ENCODE results near the gene BBS1. TPM values are rescaled to one million over a fixed set of nuclear protein-coding genes. Genes with fewer than 3 reads are reported as not detected.

Gene BBS1
- total RNA-seq, 1 donor from 2014 or later, result 17.8 TPM

DNA sequence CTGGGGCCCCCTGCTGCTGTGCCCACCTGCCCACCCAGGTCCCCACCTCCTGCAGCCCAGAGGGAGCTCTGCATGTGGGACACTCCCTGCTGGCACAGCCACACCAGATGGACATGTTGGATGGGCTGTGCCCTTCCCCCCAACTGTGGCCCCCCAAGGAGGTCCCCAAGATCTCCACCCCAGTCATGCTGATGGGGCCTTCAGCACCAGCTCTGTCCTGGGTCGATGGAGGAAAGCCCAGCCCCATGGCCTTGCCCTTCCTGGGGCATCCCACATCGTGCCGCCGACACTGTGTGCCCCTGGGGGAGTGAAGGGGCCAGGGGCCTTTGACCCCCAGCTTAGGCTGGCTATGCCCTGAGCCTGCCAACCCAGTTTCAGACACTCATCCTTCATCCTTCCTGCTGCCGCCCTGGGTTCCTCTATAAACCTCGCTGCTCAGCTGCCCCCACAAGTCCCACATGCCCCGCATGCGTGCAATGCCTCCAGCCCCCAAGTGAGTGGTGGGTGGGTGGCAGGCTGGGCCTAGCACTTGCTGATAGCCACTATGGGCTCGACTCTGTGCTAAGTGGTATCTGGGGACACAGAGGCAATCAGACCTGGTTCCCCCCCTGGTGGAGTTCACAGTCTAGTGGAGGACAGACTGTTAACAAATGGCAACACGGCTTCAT is 34.1 kb upstream of the BBS1 start:
- intact Hi-C loops (cut with micrococcal nuclease), result no loop called here
- no peak for ATAC-seq
- DNase-seq, result no peak

DNA sequence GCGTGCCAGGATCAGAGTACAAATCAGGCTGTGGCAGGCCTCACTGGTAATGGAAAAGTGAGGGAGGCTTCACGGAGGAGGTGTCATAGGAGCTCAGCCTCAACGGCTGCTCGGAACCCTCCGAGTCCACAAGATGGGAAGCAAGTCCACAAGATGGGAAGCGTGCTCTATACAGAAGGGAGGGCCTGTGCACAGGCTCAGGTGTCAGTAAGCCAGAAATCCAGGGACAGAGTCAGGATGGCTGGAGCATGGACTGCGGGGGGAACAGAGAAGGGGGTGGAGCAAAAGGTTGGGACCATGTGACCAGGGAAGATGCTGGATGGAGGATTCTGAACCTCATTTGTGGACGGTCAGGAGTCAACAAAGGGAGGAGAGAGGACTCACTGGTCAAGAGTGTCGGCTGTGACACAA is 33.6 kb upstream of the BBS1 start:
- intact Hi-C loops (cut with micrococcal nuclease), result no loop called here
- DNase-seq, result no peak
- no peak for ATAC-seq

DNA sequence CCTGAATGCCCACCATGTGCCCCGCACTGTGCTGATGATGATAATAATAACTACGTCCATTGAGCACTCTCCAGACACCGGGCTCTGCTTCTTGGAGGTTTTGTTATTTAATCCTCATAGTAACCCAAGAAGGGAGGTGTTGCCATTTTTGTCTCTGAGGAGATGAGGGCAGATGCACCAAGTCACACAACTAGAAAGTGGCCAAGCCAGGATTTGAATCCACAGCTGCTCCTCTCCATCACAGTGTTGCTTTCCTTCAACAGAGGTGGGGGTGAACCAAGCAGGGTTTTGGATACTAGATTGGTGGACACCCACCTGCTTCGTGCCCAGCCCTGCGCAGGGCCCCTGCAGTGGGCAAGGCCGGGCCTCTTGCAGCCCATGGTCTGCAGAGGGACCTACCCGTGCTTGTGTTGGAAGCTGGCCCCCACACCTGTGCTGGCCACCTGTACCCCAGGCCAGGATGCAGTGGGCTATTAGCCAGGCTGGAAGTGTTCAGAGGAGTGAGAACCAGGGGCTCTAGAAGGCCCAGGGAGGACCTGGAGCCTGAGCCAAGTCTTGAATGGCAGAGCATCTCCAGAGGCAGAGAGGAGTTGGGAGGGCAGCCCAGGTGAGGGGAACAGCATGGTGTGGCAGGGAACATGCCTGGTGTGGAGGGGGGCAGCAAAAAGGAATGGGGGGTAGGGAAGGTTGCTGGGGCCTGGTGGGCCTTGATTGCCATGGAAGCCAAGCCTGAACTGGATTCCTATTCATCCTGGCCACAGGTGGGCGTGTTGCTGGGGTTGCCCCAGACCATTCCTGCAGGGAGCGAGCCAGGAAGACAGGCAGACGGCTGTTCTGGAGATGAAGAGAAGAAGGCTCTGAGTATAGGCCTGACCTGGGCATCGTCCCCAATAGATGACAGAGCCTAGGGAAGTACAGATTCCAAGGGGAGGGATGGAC is 32.9 kb upstream of the BBS1 start:
- no peak for DNase-seq
- intact Hi-C loops (cut with micrococcal nuclease), result no loop called here
- ATAC-seq, result no peak

DNA sequence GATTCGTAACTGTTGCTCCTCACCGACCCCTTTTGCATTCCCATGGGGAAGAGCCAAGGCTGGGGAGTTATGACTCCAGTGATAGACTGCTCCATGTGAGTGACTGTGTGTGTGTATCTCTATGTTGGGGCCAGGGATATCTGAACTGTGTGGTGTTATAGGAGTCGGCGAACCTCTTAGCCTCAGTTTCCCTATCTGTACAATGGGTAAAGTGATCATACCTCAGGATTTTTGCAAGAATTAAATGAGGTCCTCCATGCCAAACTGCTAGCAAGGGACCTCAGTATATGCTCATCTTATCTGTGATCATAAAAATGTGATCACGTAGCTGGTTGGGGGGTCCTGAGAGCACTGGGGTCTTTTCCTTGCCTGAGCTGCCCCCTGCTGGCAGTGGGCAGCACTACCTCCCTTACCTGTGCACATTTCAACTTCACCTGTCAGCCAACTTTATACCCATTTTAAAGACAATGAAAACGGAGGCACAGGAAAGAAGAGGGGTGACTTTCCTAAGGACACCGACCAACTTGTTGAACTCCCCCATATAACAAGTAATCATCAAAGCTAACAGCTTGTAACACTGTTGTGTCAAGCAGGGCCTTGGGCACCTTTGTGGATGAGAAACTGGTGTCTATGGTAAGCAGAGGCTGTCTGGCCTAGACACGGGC is 31.6 kb upstream of the BBS1 start:
- ATAC-seq (no peak), DNase-seq (no peak)
- intact Hi-C loops (cut with micrococcal nuclease), result no loop called here

DNA sequence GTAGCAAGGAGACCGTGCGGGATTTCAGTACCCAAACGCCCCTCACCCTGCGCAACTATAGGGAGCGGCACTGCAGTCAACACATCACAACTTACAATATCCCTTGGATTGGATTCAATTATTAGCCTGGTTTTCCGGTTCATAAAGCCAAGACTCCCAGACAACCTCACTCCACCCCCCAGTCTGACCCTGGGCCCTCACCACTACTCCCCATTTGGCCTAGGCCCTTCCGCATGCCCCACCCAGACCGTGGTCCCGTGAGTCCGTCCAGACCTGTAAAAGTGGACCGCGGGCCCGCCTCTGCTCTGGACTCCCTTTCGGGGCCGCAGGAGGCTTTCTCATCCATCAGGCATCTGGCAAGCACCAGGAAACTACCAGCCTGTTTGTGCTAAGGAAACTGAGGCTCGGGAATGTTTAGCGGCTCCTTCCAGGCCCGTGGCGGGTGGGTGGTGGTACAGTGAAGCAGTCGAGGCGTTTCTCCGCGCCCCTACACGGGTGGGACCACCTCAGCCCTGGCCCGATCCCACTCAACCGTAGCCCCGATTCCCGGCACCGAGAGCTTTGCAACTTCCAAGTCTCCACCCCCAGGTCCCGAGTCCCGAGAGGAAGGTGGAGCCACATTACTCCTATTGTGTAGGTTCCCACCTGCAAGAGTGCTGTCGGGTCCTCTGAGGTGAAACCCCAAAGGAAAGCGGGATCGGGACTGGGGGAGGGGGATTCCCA is 30.9 kb upstream of the BBS1 start:
- intact Hi-C loops (cut with micrococcal nuclease), result no loop called here
- ATAC-seq (peak; percentile 53), DNase-seq (peak; percentile 64)

DNA sequence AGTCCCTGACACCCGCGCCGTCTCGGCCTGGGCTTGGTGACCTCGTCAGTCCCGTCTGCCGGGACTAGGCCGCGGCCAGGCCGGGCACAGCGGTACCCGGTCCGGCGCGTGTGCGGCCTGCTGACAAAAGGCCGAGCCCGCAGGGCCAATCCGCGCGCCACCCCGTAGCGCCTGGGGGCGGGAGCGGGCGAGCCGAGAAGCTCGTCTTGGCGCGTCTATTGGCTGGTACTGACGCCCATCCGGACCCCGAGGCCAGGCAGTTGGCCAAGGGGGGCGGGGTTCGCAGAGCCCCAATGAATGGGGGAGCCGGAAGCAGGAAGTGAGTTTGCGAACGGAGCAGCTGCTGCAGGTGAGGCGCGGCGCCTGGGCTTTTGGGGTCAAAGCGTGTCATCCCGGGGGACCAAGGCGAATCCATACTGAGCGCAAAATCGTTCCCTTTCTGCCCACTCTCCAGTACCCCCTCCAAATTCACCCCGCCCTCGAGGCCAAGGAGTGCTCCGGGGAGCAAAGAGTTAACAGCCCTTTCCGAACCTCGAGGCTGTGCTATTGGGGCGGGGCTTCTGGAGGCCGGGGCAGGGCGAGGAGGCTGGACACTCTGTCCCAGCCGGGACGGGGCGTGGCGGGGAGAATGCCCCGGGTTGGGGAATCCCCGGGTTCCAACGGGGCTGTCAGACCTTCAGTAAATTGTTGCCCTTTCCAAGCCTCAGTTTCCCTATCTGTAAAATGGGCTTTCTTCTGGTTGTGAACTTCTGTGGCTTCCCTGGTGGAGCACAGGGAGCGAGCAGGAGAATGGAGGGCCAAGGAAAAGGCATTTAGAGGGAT is 30.1 kb upstream of the BBS1 start, which contains the start of gene DPP3:
Gene DPP3, plus strand, starts transcription at position 318 of the 822 bp plus-strand sequence. CDS start 1,767 bp downstream, outside the sequence.
- ATAC-seq, result peak; percentile 96
- intact Hi-C loops (cut with micrococcal nuclease), result no loop called here

DNA sequence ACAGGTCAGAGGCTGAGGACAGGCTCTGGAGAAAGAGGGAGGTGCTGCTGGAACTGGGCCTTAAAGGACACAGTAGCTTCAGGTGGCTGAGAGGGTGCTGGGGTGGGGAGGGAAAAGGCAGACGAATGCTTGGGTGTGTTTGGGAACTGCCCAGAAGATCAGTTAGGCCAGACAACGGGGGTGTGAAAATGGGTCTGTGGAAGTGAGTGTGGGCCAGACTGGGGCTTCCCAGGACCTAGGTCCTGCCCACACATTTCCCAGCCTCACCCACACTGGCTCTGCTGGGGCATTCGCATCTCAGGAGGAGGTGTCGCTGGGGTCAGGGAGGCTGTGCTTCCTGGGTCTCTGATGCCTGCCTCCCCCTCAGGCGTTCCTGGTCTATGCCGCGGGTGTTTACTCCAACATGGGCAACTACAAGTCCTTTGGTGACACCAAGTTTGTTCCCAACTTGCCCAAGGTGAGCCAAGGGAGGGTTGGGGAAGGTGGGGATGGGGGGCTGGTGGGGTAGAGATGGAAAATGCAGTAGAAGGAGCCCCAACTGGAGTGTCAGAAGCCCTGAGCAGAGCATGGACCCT is 25.5 kb upstream of the BBS1 start:
- intact Hi-C loops (cut with micrococcal nuclease), result no loop called here

More for the DNA sequence above, 30.1 kb upstream of the BBS1 start, which contains the start of gene DPP3:
- DNase-seq, result peak; percentile 99

DNA sequence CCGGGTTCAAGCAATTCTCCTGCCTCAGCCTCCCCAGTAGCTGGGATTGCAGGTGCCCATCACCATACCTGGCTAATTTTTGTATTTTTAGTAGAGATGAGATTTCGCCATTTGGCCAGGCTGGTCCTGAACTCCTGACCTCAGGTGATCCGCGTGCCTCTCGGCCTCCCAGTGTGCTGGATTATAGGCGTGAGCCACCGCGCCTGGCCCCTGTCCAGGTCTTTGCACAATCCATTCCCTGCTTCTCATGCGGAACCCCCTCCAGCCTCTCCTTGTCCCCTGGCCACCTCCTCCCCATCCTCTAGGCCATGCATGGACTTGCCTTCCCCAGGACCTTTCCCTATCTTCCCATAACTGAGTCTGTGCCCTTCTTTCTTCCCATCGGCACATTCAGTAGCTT is 21.5 kb upstream of the BBS1 start:
- DNase-seq (no peak), ATAC-seq (no peak)
- intact Hi-C loops (cut with micrococcal nuclease), result no loop called here

More for the DNA sequence above, 25.5 kb upstream of the BBS1 start:
- ATAC-seq (no peak), DNase-seq (no peak)

DNA sequence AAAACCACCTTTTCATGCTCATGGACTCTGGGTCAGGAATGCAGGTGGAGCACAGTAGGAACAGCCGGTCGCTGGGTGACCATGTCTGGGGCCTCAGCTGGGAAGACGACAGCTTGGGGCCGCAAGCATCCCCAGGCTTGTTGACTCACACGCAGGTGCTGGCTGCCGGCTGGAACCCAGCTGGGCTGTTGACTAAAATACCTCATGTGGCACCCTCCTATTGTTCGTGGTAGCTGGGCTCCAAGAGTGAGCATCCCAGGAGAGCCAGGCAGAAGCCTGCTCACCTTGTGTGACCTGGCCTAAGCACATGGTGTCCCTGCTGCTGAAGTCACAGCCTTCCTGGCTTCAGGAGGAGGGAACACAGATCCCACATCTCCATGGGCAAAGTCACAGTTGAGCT is 20.8 kb upstream of the BBS1 start:
- intact Hi-C loops (cut with micrococcal nuclease), result no loop called here
- no peak for DNase-seq
- ATAC-seq, result no peak

DNA sequence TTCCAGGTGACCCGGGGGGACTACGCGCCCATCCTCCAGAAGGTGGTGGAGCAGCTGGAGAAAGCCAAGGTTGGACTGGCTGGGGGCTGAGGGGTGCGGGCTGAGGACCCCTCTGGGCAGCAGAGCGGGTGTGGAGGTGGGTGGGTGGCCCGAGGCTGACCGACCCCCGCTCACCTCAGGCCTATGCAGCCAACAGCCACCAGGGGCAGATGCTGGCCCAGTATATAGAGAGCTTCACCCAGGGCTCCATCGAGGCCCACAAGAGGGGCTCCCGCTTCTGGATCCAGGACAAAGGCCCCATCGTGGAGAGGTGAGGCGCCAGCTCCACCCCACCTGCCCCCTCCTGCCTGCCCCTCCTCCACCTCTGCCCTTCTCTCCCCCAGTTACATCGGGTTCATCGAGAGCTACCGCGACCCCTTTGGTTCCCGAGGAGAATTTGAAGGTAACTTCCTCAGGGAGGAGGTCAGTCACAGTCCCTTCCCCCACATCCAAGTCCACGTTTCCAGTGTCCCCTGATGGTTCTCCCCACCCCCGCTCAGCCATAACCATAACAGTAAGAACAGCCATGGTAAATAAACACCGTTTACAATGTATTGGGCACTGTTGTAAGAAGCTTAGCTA is 19.0 kb upstream of the BBS1 start:
- DNase-seq, result peak; percentile 8
- ATAC-seq, result no peak
- intact Hi-C loops (cut with micrococcal nuclease), result no loop called here

DNA sequence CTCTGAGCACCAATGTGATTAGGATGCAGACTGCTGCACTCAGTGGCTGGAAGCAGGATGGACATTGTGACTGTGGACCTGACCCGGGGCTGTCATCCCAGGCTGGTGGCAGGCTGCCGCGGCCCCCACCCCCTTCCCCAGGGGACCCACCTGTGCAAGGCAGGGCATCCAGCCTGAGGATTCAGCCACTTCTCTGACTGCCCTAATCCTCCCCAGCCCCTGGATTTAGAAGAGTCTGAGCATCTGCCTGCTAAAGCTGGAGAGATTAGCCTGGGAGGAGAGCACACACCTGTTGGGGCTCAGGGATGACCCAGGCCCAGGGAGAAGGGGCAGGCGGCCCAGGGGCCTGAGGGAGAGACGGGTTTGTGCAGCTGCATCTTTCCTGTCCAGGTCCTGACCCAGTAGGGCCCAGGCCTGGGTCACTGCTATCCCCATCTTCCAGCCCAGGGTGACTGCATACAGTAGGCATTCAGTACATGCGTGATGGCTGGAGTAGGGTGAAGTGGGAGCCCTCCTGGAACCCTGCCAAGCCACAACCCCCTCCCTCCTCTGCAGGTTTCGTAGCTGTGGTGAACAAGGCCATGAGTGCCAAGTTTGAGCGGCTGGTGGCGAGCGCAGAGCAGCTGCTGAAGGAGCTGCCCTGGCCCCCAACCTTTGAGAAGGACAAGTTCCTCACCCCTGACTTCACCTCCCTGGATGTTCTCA is 18.1 kb upstream of the BBS1 start:
- intact Hi-C loops (cut with micrococcal nuclease), result no loop called here
- no peak for ATAC-seq
- peak; percentile 14 for DNase-seq

DNA sequence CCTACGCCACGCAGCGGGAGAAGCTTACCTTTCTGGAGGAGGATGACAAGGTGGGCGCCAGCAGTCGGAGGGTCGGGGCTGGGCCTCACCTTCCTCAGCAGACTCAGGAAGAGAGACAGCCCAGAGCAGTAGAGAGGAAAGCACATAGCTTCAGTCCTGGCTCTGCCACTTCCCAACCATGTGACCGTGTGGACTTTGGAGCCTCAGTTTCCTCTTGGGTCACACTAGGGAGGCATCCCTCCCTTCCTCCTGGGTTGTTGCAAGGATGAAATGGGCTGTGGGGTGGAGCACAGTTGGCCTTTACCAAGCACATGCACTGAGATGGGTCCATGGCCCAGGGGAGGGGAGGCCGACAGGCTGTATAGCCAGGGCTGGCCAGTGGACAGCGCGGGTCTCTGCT is 17.3 kb upstream of the BBS1 start:
- ATAC-seq, result no peak
- intact Hi-C loops (cut with micrococcal nuclease), result no loop called here
- DNase-seq, result no peak

DNA sequence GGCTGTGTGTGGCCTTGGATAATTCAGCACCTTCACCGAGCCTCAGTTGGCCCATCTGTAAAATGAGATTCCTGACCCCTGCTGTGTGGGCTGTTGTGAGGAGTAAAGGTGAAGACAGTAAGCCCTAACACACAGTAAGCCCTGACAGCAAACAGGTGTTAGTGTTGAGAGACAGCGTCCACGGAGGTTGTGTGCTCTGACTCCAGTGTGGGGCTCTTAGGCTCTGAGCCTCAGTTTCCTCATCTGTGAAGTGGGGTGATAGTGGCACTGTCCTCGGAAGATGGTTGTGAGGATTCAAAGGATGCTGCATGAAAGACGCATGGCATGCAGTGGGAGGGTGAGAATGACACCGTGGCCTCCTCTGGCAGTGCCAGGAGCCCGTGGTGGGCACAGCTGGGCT is 16.0 kb upstream of the BBS1 start:
- intact Hi-C loops (cut with micrococcal nuclease), result no loop called here
- no peak for ATAC-seq
- DNase-seq, result no peak

DNA sequence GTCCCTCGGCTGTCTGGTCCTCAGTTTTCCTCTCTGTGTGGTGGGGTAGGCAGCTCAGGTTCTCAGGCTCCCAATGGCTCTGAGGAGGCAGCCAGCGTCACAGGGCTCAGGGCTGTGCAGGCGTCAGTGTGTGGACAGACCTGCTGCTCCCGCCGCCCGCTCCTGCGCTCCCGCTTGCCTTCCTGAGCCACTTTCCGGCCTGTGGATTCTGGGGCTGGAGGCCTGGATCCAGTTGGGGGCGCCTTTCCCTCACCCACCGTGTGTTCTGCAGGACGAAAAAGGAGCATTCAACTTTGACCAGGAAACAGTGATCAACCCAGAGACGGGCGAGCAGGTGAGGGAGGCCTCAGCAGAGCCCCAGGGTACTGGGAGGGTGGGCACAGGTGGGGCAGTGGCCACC is 15.5 kb upstream of the BBS1 start:
- intact Hi-C loops (cut with micrococcal nuclease), result no loop called here
- ATAC-seq (no peak), DNase-seq (no peak)

DNA sequence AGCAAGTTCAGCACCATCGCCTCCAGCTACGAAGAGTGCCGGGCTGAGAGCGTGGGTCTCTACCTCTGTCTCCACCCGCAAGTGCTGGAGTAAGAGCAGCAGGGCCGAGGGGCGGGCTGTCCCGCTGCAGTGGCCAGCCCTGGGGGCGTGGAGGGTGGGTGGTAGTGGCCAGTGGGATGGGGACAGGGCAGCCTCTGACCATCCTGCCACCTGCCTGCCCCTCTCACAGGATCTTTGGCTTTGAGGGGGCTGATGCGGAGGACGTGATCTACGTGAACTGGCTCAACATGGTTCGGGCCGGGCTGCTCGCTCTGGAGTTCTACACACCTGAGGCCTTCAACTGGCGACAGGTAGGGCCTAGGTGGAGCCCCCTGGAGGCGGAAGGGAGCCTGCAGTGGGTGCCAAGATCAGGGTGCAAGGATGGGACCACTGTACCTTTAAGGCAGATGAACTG is 15.0 kb upstream of the BBS1 start:
- no peak for ATAC-seq
- DNase-seq, result no peak
- intact Hi-C loops (cut with micrococcal nuclease), result no loop called here

DNA sequence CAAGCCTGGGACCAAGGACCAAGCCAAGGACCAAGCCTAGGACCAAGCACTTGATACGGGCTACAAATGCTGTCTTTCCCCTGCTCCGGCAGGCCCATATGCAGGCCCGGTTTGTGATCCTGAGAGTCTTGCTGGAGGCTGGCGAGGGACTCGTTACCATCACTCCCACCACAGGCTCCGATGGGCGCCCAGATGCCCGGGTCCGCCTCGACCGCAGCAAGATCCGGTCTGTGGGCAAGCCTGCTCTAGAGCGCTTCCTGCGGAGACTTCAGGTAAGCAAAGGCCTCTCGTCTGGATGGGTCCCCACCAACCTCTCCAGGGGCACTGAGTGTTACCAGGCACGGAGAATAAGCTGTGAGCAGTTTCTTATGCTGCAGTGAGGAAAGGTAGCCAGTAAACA is 13.2 kb upstream of the BBS1 start:
- no peak for DNase-seq
- no peak for ATAC-seq
- intact Hi-C loops (cut with micrococcal nuclease), result no loop called here

DNA sequence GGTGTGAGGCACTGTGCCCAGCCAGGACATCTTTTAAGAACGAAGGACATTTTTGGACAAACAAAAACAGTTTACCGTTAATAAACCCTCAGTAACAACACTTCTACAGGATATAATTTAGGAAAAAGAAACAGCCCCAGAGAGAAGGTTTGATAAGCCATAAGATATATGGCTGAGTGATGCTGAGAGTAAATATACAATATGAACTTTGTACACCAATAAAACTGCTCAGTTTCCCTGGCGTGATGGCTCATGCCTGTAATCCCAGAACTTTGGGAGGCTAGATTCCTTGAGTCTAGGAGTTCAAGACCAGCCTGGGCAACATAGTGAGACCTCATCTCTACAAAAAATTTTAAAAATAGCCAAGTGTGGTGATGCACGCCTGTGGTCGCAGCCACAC is 11.9 kb upstream of the BBS1 start:
- intact Hi-C loops (cut with micrococcal nuclease), result no loop called here
- DNase-seq (no peak), ATAC-seq (no peak)

Measured in left ventricle myocardium superior (tissue), 1 donor.